ENCODE results near the gene PRR14L.
"Not testable (repeated sequence)": the region's sequence is repeated elsewhere in the genome, so short reads cannot be mapped to it uniquely, and the experiment has no call there.

The PRR14L gene

DNA sequence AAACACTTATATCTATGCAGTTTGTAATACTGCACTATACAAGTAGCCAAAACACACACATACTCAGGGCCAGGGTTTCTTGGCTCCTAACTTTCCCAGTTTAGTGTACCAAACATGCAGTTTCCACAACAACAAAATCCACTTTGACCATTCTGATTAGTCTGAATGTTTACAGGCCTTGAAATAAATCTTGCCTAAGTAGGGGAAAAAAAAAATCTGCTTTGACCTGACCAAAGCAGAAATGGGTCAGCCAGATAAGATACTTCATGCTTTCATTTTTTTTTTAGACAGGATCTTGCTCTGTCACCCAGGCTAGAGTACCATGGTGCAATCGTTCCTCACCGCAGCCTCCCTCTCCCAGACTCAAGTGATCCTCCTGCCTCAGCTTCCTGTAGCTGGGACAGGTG, 10.1 kb downstream of the PRR14L start:
- no peak for DNase-seq

DNA sequence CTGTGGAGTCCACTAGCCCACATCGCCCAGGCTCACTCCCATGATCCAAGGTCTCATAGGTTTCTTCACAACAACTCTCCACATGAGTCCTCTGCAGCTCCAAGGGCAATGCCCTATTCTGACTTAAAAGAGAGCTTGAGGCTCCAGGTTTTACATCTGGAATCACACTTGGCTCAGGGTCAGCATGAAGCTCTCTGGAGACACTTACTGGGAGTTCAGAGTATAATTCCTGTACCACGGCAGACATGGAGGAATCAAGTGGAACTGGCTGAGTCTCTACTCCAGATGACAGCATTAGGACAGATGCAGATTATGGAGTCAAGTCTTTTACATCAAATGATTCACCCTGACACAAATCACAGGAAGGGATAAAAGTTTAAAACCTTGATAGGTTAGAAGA, 11.4 kb downstream of the PRR14L start:
- DNase-seq: no peak

DNA sequence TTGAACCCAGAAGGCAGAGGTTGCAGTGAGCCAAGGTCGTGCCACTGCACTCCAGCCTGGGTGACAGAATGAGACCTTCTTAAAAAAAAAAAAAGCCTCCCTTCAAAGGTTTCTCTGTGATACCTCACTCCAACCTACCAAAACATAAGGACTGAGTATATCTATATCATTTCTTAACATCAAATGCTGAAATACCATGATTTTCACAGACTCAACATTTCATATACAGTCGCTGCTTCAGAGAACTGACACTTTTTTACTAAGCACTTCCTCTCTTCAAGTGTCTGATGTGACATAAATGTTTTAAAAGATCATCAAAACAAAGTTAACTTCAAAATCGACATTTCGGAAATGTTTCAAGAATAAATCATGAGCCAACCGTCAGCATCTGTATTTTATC, 12.0 kb downstream of the PRR14L start:
- DNase-seq: no peak

DNA sequence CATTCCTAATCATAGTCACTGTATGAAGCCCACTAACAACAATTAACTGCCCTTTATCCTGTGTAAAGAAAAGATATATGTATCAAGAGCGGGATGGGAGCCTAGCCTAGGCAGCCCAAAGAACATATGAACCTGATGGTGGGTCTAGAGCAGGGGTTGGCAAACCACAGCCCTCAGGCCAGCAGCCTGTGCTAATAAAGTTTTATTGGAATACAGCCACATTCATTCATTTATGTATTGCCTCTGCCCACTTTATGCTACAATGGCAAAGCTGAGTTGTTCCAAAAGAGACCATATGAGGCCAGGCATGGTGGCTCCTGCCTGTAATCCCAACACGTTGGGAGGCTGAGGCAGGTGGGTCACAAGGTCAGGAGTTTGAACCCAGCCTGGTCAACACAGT, 13.5 kb downstream of the PRR14L start:
- DNase-seq: no peak

DNA sequence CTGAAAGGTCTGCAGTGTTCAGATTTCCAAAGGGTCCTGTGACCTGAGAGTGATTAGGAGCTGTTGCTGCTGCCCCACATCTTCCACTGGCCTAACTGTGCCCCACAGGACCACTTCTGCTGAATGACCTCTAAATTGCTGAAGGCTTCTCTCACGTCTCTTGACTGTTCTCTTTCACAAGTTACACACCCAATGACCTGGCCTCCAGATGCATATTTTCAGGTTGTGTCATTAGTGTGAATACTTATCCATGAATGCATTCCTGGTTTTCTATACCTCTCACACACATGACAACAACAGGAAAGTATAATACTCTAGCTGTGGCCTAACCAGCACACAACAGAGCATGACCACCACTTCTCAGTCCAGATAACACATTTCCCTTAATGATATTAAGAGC, 15.4 kb downstream of the PRR14L start:
- no peak for DNase-seq

DNA sequence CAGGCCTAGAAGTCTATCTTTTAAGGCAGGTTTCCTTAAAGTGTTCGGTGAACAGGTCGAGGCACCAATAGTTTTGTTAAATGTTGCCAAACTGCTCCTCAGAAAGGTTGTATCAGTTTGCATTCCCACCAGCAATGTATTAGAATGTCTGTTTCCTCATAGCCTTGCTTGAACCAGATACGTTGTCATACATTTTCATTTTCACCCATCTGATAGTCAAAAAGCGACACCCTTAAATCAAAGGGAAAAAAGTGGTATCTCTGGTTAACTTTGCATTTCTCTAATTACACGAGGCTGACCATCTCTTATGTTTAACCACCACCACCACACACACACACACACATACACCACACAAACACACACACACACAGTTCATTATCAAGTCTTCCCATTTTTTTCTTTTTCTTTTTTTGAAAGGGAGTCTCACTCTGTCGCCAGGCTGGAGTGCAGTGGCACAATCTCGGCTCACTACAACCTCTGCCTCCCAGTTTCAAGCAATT, 16.3 kb downstream of the PRR14L start:
- DNase-seq: no peak

DNA sequence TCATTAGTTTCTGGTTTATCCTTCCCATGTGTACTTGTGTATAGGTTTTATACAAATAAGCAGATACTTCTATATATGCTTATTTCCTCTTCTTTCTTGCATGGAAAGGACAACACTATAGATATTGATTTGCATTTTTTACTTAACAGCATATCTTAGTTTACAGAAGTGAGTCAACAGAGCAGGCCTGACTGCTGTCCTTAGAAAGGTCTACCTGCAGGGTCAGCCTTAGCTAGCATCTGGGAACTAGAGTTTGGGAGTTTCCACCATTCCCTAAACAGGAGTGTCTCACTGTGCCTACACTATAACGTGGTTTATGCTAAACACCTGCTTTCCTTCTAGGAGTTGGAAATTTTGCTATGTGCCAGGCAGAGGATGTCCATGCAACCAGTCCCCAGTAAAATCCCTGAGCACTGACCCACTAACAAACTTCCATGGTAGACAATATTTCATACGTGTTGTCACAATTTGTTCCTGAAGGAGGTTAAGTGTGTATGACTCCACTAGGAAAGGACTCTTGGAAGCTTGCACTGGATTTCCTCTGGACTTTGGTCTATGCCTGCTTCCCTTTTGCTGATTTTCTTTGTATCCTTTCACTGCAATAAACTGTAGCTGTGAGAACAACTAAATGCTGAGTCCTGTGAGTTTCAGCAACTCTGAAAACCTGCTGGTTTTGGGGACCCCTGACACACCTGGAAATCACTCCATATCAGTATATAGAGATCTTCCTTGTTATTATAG, 17.7 kb downstream of the PRR14L start:
- no peak for DNase-seq

DNA sequence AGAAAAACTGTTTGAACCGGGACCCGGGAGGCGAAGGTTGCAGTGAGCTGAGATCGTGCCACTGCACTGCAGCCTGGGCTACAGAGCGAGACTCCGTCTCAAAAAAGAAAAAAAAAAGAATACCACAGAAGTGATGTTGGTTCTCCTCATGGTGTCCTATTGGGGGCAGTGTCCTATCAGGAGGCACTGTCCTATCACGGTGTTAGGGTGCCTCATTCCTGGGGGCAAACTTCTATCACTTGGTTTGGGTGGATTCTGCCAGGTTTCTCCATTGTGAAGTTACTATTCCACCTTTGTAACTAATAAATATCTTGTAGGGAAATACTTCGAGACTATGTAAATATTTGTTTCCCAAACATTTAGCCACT, 19.6 kb downstream of the PRR14L start:
- no peak for DNase-seq

DNA sequence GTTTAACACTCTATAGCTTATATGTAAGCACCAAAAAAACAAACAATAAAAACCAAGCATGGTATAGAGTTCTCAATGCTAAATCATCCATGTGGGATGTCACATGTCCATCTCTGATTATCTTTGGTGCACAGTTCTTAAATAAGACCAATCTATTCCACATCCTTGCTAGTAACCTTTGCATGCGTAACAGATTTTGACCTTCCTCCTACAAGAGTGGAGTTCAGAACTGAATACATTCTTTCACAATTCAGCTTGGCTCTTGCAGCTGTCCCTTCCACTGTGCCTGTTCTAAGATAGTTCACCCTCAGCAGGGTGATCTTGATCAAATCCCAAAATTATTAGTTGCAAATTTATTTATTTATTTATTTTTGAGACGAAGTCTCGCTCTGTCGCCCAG, 21.1 kb downstream of the PRR14L start:
- DNase-seq: no peak

DNA sequence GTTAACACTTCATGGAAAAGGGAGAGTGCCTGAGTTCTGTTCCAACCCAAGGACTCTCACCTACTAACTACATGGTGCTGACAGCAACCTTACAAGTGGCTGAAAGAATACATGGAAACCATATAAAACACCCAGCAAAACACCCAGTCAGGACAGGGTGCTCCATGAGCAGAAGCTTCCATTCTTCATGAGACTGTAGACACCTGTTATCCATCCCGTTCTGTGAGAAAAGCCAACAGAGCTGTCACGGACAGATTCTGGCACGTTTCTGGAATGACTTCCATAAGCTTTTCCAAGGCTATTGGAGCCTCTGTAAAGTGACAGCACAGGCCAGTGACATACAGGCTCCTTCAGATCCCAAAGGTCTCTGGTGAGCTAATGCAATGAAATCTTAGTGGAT, 23.2 kb downstream of the PRR14L start:
- DNase-seq: no peak

DNA sequence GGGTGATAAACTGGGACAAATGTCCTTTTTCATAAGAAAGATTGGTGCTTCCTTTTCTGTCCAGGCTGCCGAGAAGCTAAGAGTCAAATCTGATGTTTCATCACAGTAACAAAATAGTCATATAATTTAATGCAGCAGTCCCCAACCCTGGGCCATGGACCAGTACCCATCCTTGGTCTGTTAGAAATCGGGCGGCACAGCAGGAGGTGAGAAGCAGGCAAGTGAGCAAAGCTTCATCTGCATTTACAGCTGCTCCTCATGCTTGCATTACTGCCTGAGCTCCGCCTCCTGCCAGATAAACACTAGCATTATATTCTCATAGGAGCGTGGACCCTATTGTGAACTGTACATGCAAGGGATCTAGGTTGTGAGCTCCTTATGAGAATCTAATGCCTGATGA, 26.2 kb downstream of the PRR14L start:
- DNase-seq: no peak

DNA sequence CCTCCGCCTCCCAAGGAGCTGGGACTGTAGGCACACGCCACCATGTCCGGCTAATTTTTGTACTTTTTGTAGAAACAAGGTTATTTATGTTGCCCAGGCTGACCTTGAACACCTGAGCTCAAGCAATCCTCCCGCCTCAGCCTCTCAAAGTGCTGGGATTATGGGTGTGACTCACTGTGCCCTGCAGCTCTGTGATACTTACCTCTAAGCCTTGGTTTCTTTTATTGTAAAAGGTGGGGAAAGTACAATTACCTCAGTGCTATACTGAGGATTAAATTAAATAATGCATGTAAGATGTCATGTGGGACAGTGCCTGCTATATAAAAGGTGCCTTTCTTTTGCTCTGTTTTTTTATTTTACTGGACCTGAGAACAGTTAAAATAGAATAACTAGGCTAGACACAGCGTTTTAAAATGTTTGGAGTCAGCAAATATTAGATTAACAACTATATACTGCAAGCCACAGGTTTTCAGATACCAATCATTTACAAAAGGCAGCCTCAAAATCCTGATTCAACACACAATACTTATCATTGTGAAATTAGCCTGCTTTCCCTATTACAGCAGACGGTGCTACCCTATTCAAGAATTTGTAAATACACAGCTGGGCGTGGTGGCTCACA, 30.0 kb downstream of the PRR14L start:
- no peak for DNase-seq

DNA sequence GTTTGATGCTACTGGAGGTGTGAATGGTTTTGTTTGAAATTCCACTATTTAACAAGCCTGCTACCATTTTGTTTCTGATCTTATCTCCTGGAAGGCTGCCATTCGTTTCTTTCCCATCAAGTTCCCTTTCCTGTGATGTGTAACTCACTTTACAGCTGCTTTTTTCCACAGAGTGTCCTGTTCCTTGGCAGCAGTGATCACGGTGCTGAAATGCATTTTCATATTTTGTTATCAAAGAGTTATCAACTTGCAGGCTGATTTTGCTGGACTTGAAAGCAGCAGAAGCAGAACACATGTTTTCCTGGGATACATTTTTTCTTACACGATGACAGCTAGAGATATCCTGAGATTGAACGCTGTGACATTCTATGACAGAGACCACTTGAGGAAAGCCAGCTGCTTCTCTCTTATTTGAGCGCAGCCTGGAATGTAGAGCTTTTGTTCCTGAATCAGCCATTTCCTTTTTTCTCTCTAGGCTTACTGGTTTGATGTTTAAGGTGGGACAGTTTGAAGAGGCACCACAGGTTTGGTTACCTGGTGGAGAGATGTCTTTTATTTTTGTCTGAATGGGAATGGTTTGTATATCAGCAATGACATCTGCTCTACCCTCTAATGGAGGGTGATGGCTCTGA, 34.7 kb downstream of the PRR14L start:
- DNase-seq: no peak

DNA sequence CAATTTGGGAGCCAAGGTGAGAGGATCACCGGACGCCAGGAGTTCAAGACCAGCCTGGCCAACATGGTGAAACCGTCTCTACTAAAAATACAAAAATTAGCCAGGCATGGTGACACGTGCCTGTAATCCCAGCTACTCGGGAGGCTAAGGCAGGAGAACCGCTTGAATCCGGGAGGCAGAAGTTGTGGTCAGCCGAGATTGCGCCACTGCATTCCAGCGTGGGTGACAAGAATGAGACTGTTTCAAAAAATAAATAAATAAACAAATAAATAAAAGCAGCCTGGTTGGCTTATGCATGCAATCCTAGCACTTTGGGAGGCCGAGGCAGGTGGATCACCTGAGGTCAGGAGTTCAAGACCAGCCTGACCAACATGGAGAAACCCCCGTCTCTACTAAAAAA, 38.7 kb downstream of the PRR14L start:
- not testable (repeated sequence) for DNase-seq

DNA sequence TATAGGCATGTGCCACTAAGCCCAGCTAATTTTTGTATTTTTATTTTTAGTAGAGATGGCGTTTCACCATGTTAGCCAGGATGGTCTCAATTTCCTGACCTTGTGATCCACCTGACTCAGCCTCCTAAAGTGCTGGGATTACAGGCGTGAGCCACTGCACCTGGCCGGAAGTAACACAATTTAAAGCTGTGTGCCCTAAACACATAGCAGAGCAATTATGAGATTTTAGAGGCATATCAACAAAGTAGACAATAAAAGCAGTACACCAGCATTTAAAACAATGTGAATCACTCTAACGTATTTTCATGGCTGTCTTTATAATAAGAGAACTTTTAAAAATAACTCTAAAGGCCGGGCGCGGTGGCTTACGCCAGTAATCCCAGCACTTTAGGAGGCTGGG, 42.4 kb downstream of the PRR14L start:
- no peak for DNase-seq

DNA sequence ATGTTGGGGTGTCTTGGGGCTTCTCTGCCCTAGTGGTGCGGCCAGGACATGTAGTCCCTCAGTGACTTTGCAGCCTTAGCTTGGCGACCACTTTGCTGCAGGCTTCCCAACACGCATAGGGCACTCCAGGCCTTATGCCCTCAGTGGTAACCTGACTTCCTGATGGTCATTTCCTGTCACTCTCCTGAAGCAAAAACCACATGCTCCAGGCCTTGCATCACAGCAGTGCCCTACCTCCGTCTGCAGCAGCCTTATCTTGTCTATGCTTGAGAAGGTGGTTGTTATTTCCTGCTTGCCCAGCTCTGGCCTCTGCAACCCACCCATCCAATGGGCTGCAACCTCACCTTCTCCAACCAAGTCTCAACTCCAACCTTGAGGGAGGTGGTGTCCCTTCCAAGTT, 54.5 kb downstream of the PRR14L start:
- no peak for DNase-seq

DNA sequence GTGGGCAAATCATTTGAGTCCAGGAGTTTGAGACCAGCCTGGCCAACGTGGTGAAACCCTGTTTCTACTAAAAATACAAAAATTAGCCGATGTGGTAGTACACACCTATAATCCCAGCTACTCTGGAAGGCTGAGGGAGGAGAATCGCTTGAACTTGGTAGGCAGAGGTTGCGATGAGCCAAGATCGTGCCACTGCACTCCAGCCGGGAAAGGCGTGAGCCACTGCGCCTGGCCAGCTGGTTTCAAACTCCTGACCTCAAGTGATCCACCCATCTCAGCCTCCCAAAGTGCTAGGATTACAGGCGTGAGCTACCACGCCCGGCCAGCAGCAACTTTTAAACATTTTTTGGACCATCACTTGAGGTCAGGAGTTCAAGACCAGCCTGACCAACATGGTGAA, 55.9 kb downstream of the PRR14L start:
- not testable (repeated sequence) for DNase-seq

DNA sequence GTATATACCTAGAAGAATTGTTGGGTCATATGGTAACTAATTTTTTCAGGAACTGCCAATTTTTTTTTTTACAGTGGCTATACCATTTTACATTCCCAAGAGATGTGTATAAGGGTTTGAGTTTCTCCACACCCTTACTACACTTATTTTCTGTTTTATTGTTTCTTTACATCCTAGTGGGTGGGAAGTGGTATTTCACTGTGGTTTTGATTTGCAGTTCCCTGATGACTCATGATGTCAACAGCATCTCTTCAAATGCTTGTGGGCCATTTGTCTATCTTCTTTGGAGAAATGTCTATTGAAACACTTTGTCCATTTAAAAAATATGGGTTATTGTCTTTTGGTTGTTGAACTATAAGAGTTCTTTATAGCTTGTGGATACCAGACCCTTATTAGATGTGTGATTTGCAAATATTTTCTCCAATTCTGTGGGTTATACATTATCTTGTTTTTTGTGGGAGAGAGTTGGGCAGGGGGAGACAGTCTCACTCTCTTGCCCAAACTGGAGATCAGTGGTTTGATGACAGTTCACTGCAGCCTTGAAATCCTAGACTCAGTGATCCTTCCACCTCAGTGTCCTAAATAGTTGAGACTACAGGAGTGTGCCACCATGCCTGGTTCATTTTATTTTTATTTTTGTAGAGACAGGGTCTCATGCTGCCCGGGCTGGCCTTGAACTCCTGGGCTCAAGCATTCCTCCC, 57.6 kb downstream of the PRR14L start:
- peak in 1 of 2 donors; percentile 34 for DNase-seq

DNA sequence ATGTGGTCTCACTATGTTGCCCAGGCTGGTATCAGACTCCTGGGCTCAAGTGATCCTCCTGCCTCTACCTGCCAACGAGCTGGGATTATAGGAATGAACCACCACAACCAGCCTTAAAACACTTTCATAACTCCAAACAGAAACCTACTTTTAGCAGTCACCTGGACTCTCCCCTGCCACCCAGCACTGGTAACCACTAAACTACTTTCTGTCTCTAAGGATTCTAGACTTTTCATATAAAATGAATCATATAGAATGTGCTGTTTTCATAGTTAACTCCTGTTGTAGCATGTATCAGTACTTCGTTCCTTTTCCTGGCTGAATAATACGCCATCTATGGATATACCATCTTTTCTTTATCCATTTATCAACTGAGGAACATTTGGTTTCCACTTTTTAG, 58.5 kb downstream of the PRR14L start:
- DNase-seq: no peak

DNA sequence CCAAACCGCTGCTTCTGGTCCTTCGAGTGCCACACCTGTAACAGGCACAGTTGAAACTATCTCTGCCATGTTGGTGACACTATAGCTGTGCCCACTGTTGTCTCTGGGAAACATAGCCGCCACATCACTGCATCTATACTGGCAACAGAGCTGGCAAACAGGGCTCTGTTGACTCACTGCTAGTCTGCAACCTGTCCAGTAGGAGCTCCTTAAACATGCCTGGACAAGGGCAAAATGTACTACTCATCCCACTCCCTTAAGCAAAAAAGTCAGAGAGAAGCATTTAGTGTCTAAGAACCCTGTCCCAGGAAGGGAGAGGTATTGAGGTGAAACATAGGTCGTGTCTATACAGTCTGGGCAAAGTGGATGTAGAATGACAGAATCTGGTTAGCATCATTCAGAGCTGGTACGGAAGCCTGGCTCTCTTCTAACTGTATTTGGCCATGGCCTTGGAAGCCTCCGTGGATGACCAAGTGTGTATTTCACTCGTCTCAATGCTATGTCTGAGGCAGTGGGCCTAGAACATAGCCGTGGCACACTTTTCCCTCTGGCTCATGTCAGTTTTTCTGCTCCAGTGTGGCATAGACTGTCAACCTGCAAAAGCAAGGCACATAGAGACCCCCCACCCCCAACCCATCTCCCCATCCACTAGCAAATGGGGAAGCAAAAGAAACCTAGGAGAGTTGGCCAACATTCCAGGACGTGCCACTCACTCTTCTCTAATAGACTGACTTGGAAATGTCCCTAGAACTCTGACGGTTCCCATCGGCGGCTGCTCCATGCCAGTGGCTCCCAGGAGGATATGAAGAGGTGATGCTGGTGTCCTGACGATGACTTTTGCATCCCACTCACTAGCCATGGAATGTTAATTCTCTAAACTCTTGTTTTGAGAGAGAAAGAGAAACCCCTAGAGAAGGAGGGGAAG, 66.5 kb downstream of the PRR14L start:
- DNase-seq: no peak

DNA sequence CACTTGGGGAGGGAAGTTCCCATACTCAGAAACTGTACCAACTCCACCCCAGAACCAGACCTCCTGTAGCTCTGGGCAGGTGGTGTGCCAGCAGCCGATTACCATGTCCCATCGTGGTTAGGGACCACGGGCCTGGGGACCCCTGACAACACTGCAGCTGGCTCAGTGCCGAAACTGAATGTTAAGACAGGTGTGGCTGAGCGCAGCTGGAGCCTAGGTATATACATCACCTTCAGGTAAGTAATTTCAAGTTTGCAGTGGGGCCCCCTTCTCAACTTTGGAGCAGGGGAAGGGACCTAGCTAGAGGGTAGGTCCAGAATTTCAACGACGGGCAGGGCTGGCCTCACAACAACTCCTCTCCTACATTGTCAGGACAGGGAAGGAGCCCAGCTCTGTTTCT, 67.2 kb downstream of the PRR14L start:
- no peak for DNase-seq

Data from CD4-positive, alpha-beta T cell treated with Interferon alpha-2 for 1 hour (primary cell).